Esophagus muscularis mucosa (tissue), 4 donors: ENCODE measurements around the gene DLK1. TPM values are rescaled to one million over a fixed set of nuclear protein-coding genes. Genes with fewer than 3 reads are reported as not detected.

Source experiments
- DNase-seq: peaks from one replicate; pipeline ENCODE4 v3.0.0-alpha.2; 2017; ENCODE audit errors: extremely low spot score
- H3K27ac ChIP-seq, 4 donors: fragments of 200-600 bp; sonication (generic); replicated peaks in 1 of 4; 1 replicate in 3 of 4; 2 replicates in 1 of 4; pipeline ENCODE4 v1.5.1; 2016 to 2019; ENCODE audit warnings: mild to moderate bottlenecking in 1 of 4
- H3K27me3 ChIP-seq, 4 donors: fragments of 200-600 bp; sonication (generic); one replicate each; pipeline versions ENCODE4 v1.5.1 to v1.6.0; 2016 to 2019
- H3K36me3 ChIP-seq, 4 donors: fragments of 200-600 bp; sonication (generic); one replicate each; pipeline ENCODE4 v1.5.1; 2016 to 2019
- H3K4me1 ChIP-seq, 4 donors: fragments of 200-600 bp; sonication (generic); one replicate each; pipeline ENCODE4 v1.5.1; 2016 to 2019
- H3K4me3 ChIP-seq, 4 donors: fragments of 200-600 bp; sonication (generic); 1 replicate in 2 of 4; 2 replicates in 2 of 4; pipeline ENCODE4 v1.5.1; 2016 to 2019; ENCODE audit warnings: mild to moderate bottlenecking in 4 of 4, moderate library complexity in 1 of 4
- H3K9me3 ChIP-seq, 4 donors: fragments of 200-600 bp; sonication (generic); 1 replicate in 3 of 4; 2 replicates in 1 of 4; pipeline ENCODE4 v1.5.1; 2016 to 2019
- CTCF ChIP-seq, 3 experiments: fragments of 200-600 bp in 2 of 3; fragments of 450-650 bp in 1 of 3; sonication (generic) in 2 of 3; IDR thresholded peaks; one replicate each; pipeline ENCODE4 v1.5.1; 2017 to 2019; ENCODE audit warnings: antibody characterized with exemption in 3 of 3, mild to moderate bottlenecking in 2 of 3, moderate library complexity in 1 of 3
- EP300 ChIP-seq: sonication (generic); formaldehyde crosslinking; IDR thresholded peaks from one replicate; pipeline ENCODE4 v1.6.1; 2017; ENCODE audit warnings: antibody characterized with exemption
- POLR2A ChIP-seq: fragments of 450-650 bp; IDR thresholded peaks from one replicate; pipeline ENCODE4 v1.6.1; 2017; ENCODE audit warnings: antibody characterized with exemption, moderate library complexity, mild to moderate bottlenecking, low read depth
- POLR2AphosphoS5 ChIP-seq, 2 donors: sonication (generic); formaldehyde crosslinking; IDR thresholded peaks; one replicate each; pipeline ENCODE4 v1.6.1; 2017; ENCODE audit warnings: antibody characterized with exemption in 2 of 2
- WGBS: methylation state at CpG from one replicate; pipeline ENCODE4 v1.1.5; 2018; 5-methylcytosine and 5-hydroxymethylcytosine counted together
- intact Hi-C: fragments of 100-400 bp; cut with DNase I; formaldehyde crosslinking; loops from one replicate; pipeline ENCODE4 v1.15.1; 2023
- total RNA-seq, 4 donors: library from RNA; depleted of rRNA; stranded (reverse); fragments of >200 nt; gene quantifications; one replicate each; pipeline versions ENCODE4 v1.1.0 to v1.2.1, GENCODE V29; 2016

Gene DLK1
- total RNA-seq, 4 donors from 2014 or later = 0.33 TPM; not detected in 3

- no peak overlapping the region for H3K27ac ChIP-seq
- 91% methylated on average over 7 of the region's 7 CpGs for WGBS
- no peak for TF ChIP-seq POLR2A
- TF ChIP-seq EP300 = no peak
- no peak for TF ChIP-seq POLR2AphosphoS5 (IDR thresholded peaks at IDR 0.05)
- TF ChIP-seq CTCF (IDR thresholded peaks at IDR 0.05) = no peak
- H3K4me1 ChIP-seq = no peaks in the 10 kb centered on the region
- no peaks in the 10 kb centered on the region for H3K36me3 ChIP-seq
- peaks cover 0 to 16% (median 0%) of the 10 kb centered on the region in 4 donors for H3K27me3 ChIP-seq
- DNase-seq = no peak
- intact Hi-C loops = no loop called here
- H3K9me3 ChIP-seq = peaks cover 0 to 12% (median 2%) of the 10 kb centered on the region in 4 donors
- H3K4me3 ChIP-seq = no peak overlapping the region
Observed at GRCh38 chr14:100740929-100741328, 14.2 kb downstream of the DLK1 start.

GRCh38 chr14:100741966-100742365 lies 15.3 kb downstream of the DLK1 start:
- intact Hi-C loops = no loop called here
- no peak for DNase-seq
- H3K4me1 ChIP-seq = no peaks in the 10 kb centered on the region

GRCh38 chr14:100746326-100746725 lies 19.6 kb downstream of the DLK1 start:
- peaks cover 0 to 7% (median 1%) of the 10 kb centered on the region in 4 donors for H3K9me3 ChIP-seq
- no peaks in the 10 kb centered on the region for H3K36me3 ChIP-seq
- H3K4me3 ChIP-seq = no peak overlapping the region
- DNase-seq = no peak
- H3K4me1 ChIP-seq = no peaks in the 10 kb centered on the region
- no peaks in the 10 kb centered on the region for H3K27me3 ChIP-seq
- H3K27ac ChIP-seq = no peak overlapping the region
- intact Hi-C loops = no loop called here
- TF ChIP-seq POLR2A (no peak), POLR2AphosphoS5 (IDR thresholded peaks at IDR 0.05) (no peak), CTCF (IDR thresholded peaks at IDR 0.05) (no peak), EP300 (no peak)

More at GRCh38 chr14:100741966-100742365, 15.3 kb downstream of the DLK1 start:
- Histone ChIP-seq H3K27me3 (peaks cover 0 to 7% (median 0%) of the 10 kb centered on the region in 4 donors), H3K9me3 (peaks cover 0 to 12% (median 2%) of the 10 kb centered on the region in 4 donors), H3K4me3 (no peak overlapping the region), H3K27ac (no peak overlapping the region), H3K36me3 (no peaks in the 10 kb centered on the region)
- WGBS = 58% methylated on average over 3 of the region's 3 CpGs
- TF ChIP-seq POLR2AphosphoS5 (IDR thresholded peaks at IDR 0.05) (no peak), CTCF (IDR thresholded peaks at IDR 0.05) (no peak), EP300 (no peak), POLR2A (no peak)

GRCh38 chr14:100747021-100747586 lies 20.4 kb downstream of the DLK1 start:
- DNase-seq = no peak
- Histone ChIP-seq H3K36me3 (no peaks in the 10 kb centered on the region), H3K27ac (no peak overlapping the region), H3K27me3 (no peaks in the 10 kb centered on the region), H3K4me1 (no peaks in the 10 kb centered on the region), H3K9me3 (no peaks in the 10 kb centered on the region), H3K4me3 (no peak overlapping the region)
- TF ChIP-seq EP300 (no peak), POLR2AphosphoS5 (IDR thresholded peaks at IDR 0.05) (no peak), POLR2A (no peak), CTCF (IDR thresholded peaks at IDR 0.05) (no peak)
- intact Hi-C loops = no loop called here
- 79% methylated on average over 8 of the region's 9 CpGs for WGBS

- no peak for TF ChIP-seq EP300
- no peak for TF ChIP-seq POLR2AphosphoS5 (IDR thresholded peaks at IDR 0.05)
- no peak for TF ChIP-seq POLR2A
- TF ChIP-seq CTCF (IDR thresholded peaks at IDR 0.05) = no peak
Observed at GRCh38 chr14:100747736-100748135, 21.0 kb downstream of the DLK1 start.

More at GRCh38 chr14:100747736-100748135, 21.0 kb downstream of the DLK1 start:
- Histone ChIP-seq H3K27me3 (peaks cover 0 to under 1% (median 0%) of the 10 kb centered on the region in 4 donors), H3K27ac (no peak overlapping the region), H3K4me3 (no peak overlapping the region), H3K36me3 (no peaks in the 10 kb centered on the region), H3K4me1 (no peaks in the 10 kb centered on the region), H3K9me3 (no peaks in the 10 kb centered on the region)
- intact Hi-C loops = no loop called here
- 94% methylated on average over 7 of the region's 8 CpGs for WGBS
- no peak for DNase-seq
